H1 (cell line): Measurements from ENCODE around the gene TENT4A. TPM values are rescaled to one million over a fixed set of nuclear protein-coding genes. Genes with fewer than 3 reads are reported as not detected.
A peak's percentile ranks its signal among the peaks of the same experiment; 100 is the strongest.

Experiments used
- CTCF ChIA-PET: fragments of 300-600 bp; sonication (Branson Sonifier 250); formaldehyde crosslinking; loops from one replicate; lab custom pipeline; 2021; ENCODE audit not compliant: partially characterized antibody; lab: Charles Lee
- POLR2A ChIA-PET: fragments of 300-600 bp; sonication (Branson Sonifier 250); formaldehyde crosslinking; loops from one replicate; lab custom pipeline; 2021; ENCODE audit warnings: inconsistent platforms; ENCODE audit not compliant: partially characterized antibody; lab: Charles Lee
- DNase-seq, 2 experiments: peaks; one replicate each; pipeline versions ENCODE4 v3.0.0 to v3.0.0-alpha.2; 2010 to 2022; ENCODE audit warnings: low spot score in 2 of 2, low read depth in 1 of 2, mixed read lengths in 1 of 2
- FAIRE-seq: peaks from 2 replicates; lab custom pipeline; 2011; peaks lifted over from hg19 to GRCh38; lab: Jason Lieb, UNC
- H2AFZ ChIP-seq: 2 replicates; pipeline ENCODE4 v1.8.1; 2012; ENCODE audit warnings: low read length, inconsistent platforms
- H2AK5ac ChIP-seq: 2 replicates; pipeline ENCODE4 v1.6.1; 2013; ENCODE audit warnings: low read depth, low read length
- H2BK120ac ChIP-seq: replicated peaks from 2 replicates; pipeline ENCODE3; 2013; ENCODE audit warnings: low read depth, low read length, inconsistent platforms
- H2BK12ac ChIP-seq: 2 replicates; pipeline ENCODE4 v1.6.1; 2013; ENCODE audit warnings: low read depth, low read length
- H2BK15ac ChIP-seq: 2 replicates; pipeline ENCODE4 v1.6.1; 2013; ENCODE audit warnings: low read length
- H2BK20ac ChIP-seq: 2 replicates; pipeline ENCODE4 v1.6.1; 2013; ENCODE audit warnings: low read length
- H2BK5ac ChIP-seq: 2 replicates; pipeline ENCODE4 v1.6.1; 2013; ENCODE audit warnings: low read depth, low read length
- H3K14ac ChIP-seq: 2 replicates; pipeline ENCODE4 v1.6.1; 2013; ENCODE audit warnings: inconsistent platforms; ENCODE audit not compliant: insufficient read length
- H3K18ac ChIP-seq: 2 replicates; pipeline ENCODE4 v1.6.1; 2013; ENCODE audit warnings: low read length; ENCODE audit errors: extremely low read depth
- H3K23ac ChIP-seq: 2 replicates; pipeline ENCODE4 v1.6.1; 2013; ENCODE audit warnings: inconsistent platforms; ENCODE audit not compliant: insufficient read length
- H3K23me2 ChIP-seq: 2 replicates; pipeline ENCODE4 v1.6.1; 2013; ENCODE audit warnings: low read depth, low read length
- H3K27ac ChIP-seq: 2 replicates; pipeline ENCODE4 v1.6.1; 2011; ENCODE audit warnings: low read depth, low read length, inconsistent platforms
- H3K27me3 ChIP-seq, 4 experiments: replicated peaks in 1 of 4; 1 replicate in 1 of 4; 2 replicates in 3 of 4; pipeline versions ENCODE4 v1.6.1 to v1.8.1; 2011 to 2013; ENCODE audit warnings: low read length in 3 of 4, mild to moderate bottlenecking in 3 of 4, inconsistent platforms in 2 of 4, mixed read lengths in 2 of 4, moderate library complexity in 1 of 4; ENCODE audit not compliant: control insufficient read depth in 3 of 4, insufficient read depth in 3 of 4; ENCODE audit errors: extremely low read depth in 1 of 4
- H3K36me3 ChIP-seq, 4 experiments: 2 replicates each; pipeline versions ENCODE4 v1.6.1 to v1.8.1; 2011 to 2013; ENCODE audit warnings: mild to moderate bottlenecking in 4 of 4, low read length in 3 of 4, moderate library complexity in 2 of 4, control low read depth in 1 of 4, inconsistent platforms in 1 of 4; ENCODE audit not compliant: insufficient read depth in 4 of 4, control insufficient read depth in 2 of 4
- H3K4ac ChIP-seq: replicated peaks from 2 replicates; pipeline ENCODE3; 2013; ENCODE audit warnings: low read length, low read depth, mixed read lengths, inconsistent platforms; ENCODE audit not compliant: insufficient read length
- H3K4me1 ChIP-seq, 4 experiments: replicated peaks in 1 of 4; 1 replicate in 1 of 4; 2 replicates in 3 of 4; pipeline versions ENCODE4 v1.6.1 to v1.8.1; 2011 to 2013; ENCODE audit warnings: low read length in 3 of 4, inconsistent platforms in 2 of 4, mixed read lengths in 1 of 4; ENCODE audit not compliant: insufficient read depth in 4 of 4, control insufficient read depth in 3 of 4
- H3K4me2 ChIP-seq, 2 experiments: 2 replicates each; pipeline versions ENCODE4 v1.6.1 to v1.8.1; 2011 to 2013; ENCODE audit warnings: low read depth in 2 of 2, low read length in 2 of 2, control low read depth in 1 of 2, inconsistent platforms in 1 of 2, mild to moderate bottlenecking in 1 of 2; ENCODE audit not compliant: insufficient read depth in 1 of 2
- H3K4me3 ChIP-seq, 4 experiments: fragments of 200-600, 300-600 bp in 1 of 4; sonication (generic), shearing (Covaris generic), sonication (Bioruptor Twin) in 1 of 4; 2 replicates each; pipeline versions ENCODE4 v1.5.1 to v1.8.1; 2011 to 2016; ENCODE audit warnings: low read length in 4 of 4, low read depth in 3 of 4, control low read depth in 2 of 4, inconsistent platforms in 2 of 4, mild to moderate bottlenecking in 2 of 4, mixed read lengths in 1 of 4, moderate library complexity in 1 of 4; ENCODE audit not compliant: insufficient read depth in 2 of 4; ENCODE audit errors: extremely low read depth in 1 of 4
- H3K56ac ChIP-seq: replicated peaks from 2 replicates; pipeline ENCODE3; 2013; ENCODE audit warnings: low read depth, mild to moderate bottlenecking, mixed read lengths, low read length, inconsistent platforms; ENCODE audit not compliant: insufficient read length
- H3K79me1 ChIP-seq: 2 replicates; pipeline ENCODE4 v1.6.1; 2013; ENCODE audit warnings: low read depth, low read length, control low read depth
- H3K79me2 ChIP-seq, 2 experiments: 2 replicates each; pipeline versions ENCODE4 v1.6.1 to v1.8.1; 2012 to 2013; ENCODE audit warnings: low read length in 2 of 2, mild to moderate bottlenecking in 2 of 2, inconsistent platforms in 1 of 2; ENCODE audit not compliant: insufficient read depth in 2 of 2, control insufficient read depth in 1 of 2
- H3K9ac ChIP-seq, 4 experiments: replicated peaks in 1 of 4; 1 replicate in 1 of 4; 2 replicates in 3 of 4; pipeline versions ENCODE4 v1.6.1 to v1.8.1; 2011 to 2013; ENCODE audit warnings: low read depth in 3 of 4, low read length in 3 of 4, control low read depth in 2 of 4, mild to moderate bottlenecking in 2 of 4, moderate library complexity in 2 of 4, inconsistent platforms in 1 of 4; ENCODE audit errors: extremely low read depth in 1 of 4
- H3K9me3 ChIP-seq, 2 experiments: 2 replicates each; pipeline versions ENCODE4 v1.6.1 to v1.8.1; 2012 to 2013; ENCODE audit warnings: mild to moderate bottlenecking in 2 of 2, moderate library complexity in 2 of 2, control low read depth in 1 of 2, inconsistent platforms in 1 of 2, low read depth in 1 of 2, low read length in 1 of 2, mixed read lengths in 1 of 2; ENCODE audit not compliant: insufficient read depth in 2 of 2
- H4K20me1 ChIP-seq, 2 experiments: replicated peaks in 1 of 2; 2 replicates each; pipeline versions ENCODE3 to v1.8.1; 2011 to 2013; ENCODE audit warnings: inconsistent platforms in 2 of 2, low read length in 2 of 2, mild to moderate bottlenecking in 1 of 2; ENCODE audit not compliant: insufficient read depth in 2 of 2, control insufficient read depth in 1 of 2
- H4K5ac ChIP-seq: 2 replicates; pipeline ENCODE4 v1.6.1; 2013; ENCODE audit warnings: low read length, low read depth, mixed read lengths, inconsistent platforms; ENCODE audit not compliant: insufficient read length
- H4K8ac ChIP-seq: 2 replicates; pipeline ENCODE4 v1.8.0; 2013; ENCODE audit warnings: mild to moderate bottlenecking, moderate library complexity, low read length, inconsistent platforms; ENCODE audit not compliant: insufficient read depth; ENCODE audit errors: extremely low read depth
- H4K91ac ChIP-seq: replicated peaks from 2 replicates; pipeline ENCODE3; 2013; ENCODE audit warnings: low read length, mixed read lengths, inconsistent platforms; ENCODE audit not compliant: insufficient read length
- E2F6 ChIP-seq: IDR thresholded peaks from 2 replicates; pipeline ENCODE4 v1.6.1; 2012; ENCODE audit warnings: inconsistent platforms
- GABPA ChIP-seq: IDR thresholded peaks from 2 replicates; pipeline ENCODE4 v1.6.1; 2011; ENCODE audit warnings: mild to moderate bottlenecking, low read length, moderate library complexity, borderline replicate concordance; ENCODE audit not compliant: insufficient read depth
- GTF2F1 ChIP-seq: IDR thresholded peaks from 2 replicates; pipeline ENCODE4 v1.6.1; 2012; ENCODE audit warnings: low read depth, low read length, improper control_type of control experiment, borderline replicate concordance
- KDM1A ChIP-seq: fragments of 200-600, 300-600 bp; sonication (generic); IDR thresholded peaks from 2 replicates; pipeline ENCODE4 v1.7.1; 2016; ENCODE audit warnings: mild to moderate bottlenecking, low read length, borderline replicate concordance
- POLR2A ChIP-seq, 2 experiments: IDR thresholded peaks; 1 replicate in 1 of 2; 2 replicates in 1 of 2; pipeline ENCODE4 v1.6.1; 2011; ENCODE audit warnings: low read depth in 2 of 2, low read length in 2 of 2, mild to moderate bottlenecking in 2 of 2; ENCODE audit errors: control extremely low read depth in 1 of 2
- YY1 ChIP-seq: IDR thresholded peaks from 2 replicates; pipeline ENCODE4 v1.6.1; 2011; ENCODE audit warnings: low read depth, mild to moderate bottlenecking, low read length
- WGBS, 2 experiments: shearing (Covaris generic) in 1 of 2; methylation state at CpG; one replicate each; pipeline versions ENCODE4 v1.1.6 to v1.1.7; 2013 to 2015; ENCODE audit warnings: low lambda C conversion rate in 2 of 2, mixed read lengths in 2 of 2, inconsistent platforms in 1 of 2, low coverage in 1 of 2, missing lambda C conversion rate in 1 of 2; ENCODE audit not compliant: insufficient replicate concordance in 2 of 2, insufficient coverage in 1 of 2, insufficient read length in 1 of 2; ENCODE audit errors: extremely low coverage in 1 of 2, missing lambda C conversion rate in 1 of 2; 5-methylcytosine and 5-hydroxymethylcytosine counted together
- polyA plus RNA-seq, 7 experiments: library from polyadenylated mRNA; depleted of rRNA in 3 of 7; stranded (reverse) in 5 of 7; unstranded in 2 of 7; fragments of >200 nt in 5 of 7; fragments of 200-250 nt in 2 of 7; gene quantifications; 1 replicate in 5 of 7; 2 replicates in 1 of 7; 4 replicates in 1 of 7; pipeline versions ENCODE4 v1.2.1 to v1.2.3, GENCODE V29; 2011 to 2013; ENCODE audit warnings: missing spikeins in 2 of 7, mixed read lengths in 2 of 7
- total RNA-seq: library from RNA; stranded (reverse); fragmentation: NEBNext Ultra II Directional; extraction: Animal tissue kit (Norgen Biotek cat#: 25700); gene quantifications from 2 replicates; pipeline ENCODE4 v1.2.1, GENCODE V29; 2021

Gene TENT4A
- total and polyA plus RNA-seq, 2 of the 8 experiments (the other 6 are each of a cell fraction or from before 2014, with no cell fraction given): 8.9 to 25.1 TPM

GRCh38 chr5:6765612-6766525, 52.6 kb downstream of the TENT4A start:
- POLR2A ChIA-PET: interaction anchor here (0.7 kb wide), 2 partner anchors 9 to 54 kb away, joined by 3 read pairs; no protein-coding TSS in a partner anchor
- no peak overlapping the region for H2AK5ac ChIP-seq
- no peaks in the 10 kb centered on the region for H3K79me1 ChIP-seq
- H4K20me1 ChIP-seq: no peaks in the 10 kb centered on the region
- H2BK120ac ChIP-seq: peak overlapping the region; percentile 99
- peak overlapping the region; percentile 83 for H3K18ac ChIP-seq
- H3K56ac ChIP-seq: no peak overlapping the region
- H4K8ac ChIP-seq: peak overlapping the region; percentile 96
- H3K4me1 ChIP-seq: peaks cover 0 to 2% (median 1%) of the 10 kb centered on the region in 4 experiments; a peak in 2 of 7 replicates
- peak overlapping the region; percentile 100 for H2AFZ ChIP-seq
- 52% methylated on average over 20 of the region's 22 CpGs; no CpG with 5 or more reads in 1 of the 2 experiments for WGBS, 2 experiments
- peak overlapping the region in 1 of 2 experiments; percentile 46; a peak in 2 of 4 replicates for H3K4me2 ChIP-seq
- peak overlapping the region in 2 of 4 experiments; percentile 25 to 33; a peak in 3 of 7 replicates for H3K9ac ChIP-seq
- no peaks in the 10 kb centered on the region for H3K9me3 ChIP-seq
- H2BK15ac ChIP-seq: peak overlapping the region; percentile 97; the same call in 1 of the 2 replicates
- H4K91ac ChIP-seq: peak overlapping the region; percentile 94
- peak; percentile 77 to 94 for DNase-seq
- no peak overlapping the region; a peak in 1 of 8 replicates for H3K4me3 ChIP-seq
- CTCF ChIA-PET: interaction anchor here (0.6 to 8.4 kb wide), 30 partner anchors 9 to 1112 kb away, joined by 3 to 97 read pairs (median 4); no protein-coding TSS in a partner anchor
- H3K4ac ChIP-seq: peak overlapping the region; percentile 44
- H3K27me3 ChIP-seq: no peaks in the 10 kb centered on the region
- peak; percentile 78 for FAIRE-seq
- peaks cover 2% of the 10 kb centered on the region; the same call in 1 of the 2 replicates for H3K23me2 ChIP-seq
- peak overlapping the region; percentile 75; the same call in 1 of the 2 replicates for H2BK12ac ChIP-seq
- no peak overlapping the region for H3K14ac ChIP-seq
- H2BK5ac ChIP-seq: peak overlapping the region; percentile 77; the same call in 1 of the 2 replicates
- H4K5ac ChIP-seq: peak overlapping the region; percentile 94
- H3K23ac ChIP-seq: no peak overlapping the region
- no peaks in the 10 kb centered on the region for H3K79me2 ChIP-seq
- no peak overlapping the region for H3K27ac ChIP-seq
- no peaks in the 10 kb centered on the region for H3K36me3 ChIP-seq
- H2BK20ac ChIP-seq: peak overlapping the region; percentile 93; the same call in 1 of the 2 replicates
- TF ChIP-seq GTF2F1 (no peak), YY1 (peak; percentile 69; the same call in 1 of the 2 replicates), GABPA (no peak; the same call in 1 of the 2 replicates), KDM1A (no peak), POLR2A (IDR thresholded peaks at IDR 0.05; ENCODE audit: control extremely low read depth in 1 of 2, low read depth in 2 of 2, low read length in 2 of 2) (peak in 1 of 2 experiments; percentile 29; a peak in 1 of 3 replicates), E2F6 (peak; percentile 82)
